ENCODE data around the gene CDH15. TPM values are rescaled to one million over a fixed set of nuclear protein-coding genes. Genes with fewer than 3 reads are reported as not detected.

CDH15 gene
- total and polyA plus RNA-seq, 2 experiments from 2014 or later, result 0.06 TPM; not detected in 1

DNA sequence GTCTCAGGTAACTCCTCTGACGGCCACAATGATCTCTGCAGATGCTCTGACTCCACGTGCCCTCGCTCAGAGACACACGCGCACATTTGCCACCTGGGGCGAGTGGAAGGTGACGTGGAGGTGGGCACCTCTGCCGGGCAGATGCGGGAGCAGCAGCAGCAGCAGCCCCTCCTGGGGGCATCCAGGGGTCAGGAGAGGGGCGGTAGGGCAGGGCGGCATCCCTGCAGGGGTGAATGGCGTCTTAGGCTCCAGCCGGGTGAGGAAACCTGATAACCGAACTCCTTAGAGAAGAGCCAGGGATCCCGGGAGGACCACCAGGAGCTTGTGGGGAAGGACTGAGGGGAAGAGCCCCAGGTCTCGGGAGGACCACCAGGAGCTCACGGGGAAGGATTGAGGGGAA, 34.6 kb upstream of the CDH15 start:
- H3K79me2 ChIP-seq (ENCODE audit: insufficient read depth), result no peaks in the 10 kb centered on the region
- no peaks in the 10 kb centered on the region for H3K4me1 ChIP-seq (ENCODE audit: insufficient read depth)
- 93 to 96% methylated on average over 13 to 17 of the region's 17 CpGs for WGBS, 2 experiments (ENCODE audit: low coverage in 1 of 2, low lambda C conversion rate in 2 of 2, missing lambda C conversion rate in 2 of 2)
- no peaks in the 10 kb centered on the region for H3K9me2 ChIP-seq (ENCODE audit: insufficient read depth)
- no peak overlapping the region for H3K4me3 ChIP-seq
- H3K4me2 ChIP-seq (ENCODE audit: unreplicated experiment), result no peak overlapping the region
- in situ Hi-C loops (cut with MboI), result no loop called here
- peaks cover 5% of the 10 kb centered on the region; the same call in 1 of the 2 replicates for H3K36me3 ChIP-seq (ENCODE audit: low read depth)
- no peaks in the 10 kb centered on the region for H3K27me3 ChIP-seq (replicated peaks; ENCODE audit: insufficient read depth)
- no peaks in the 10 kb centered on the region for H3F3A ChIP-seq (ENCODE audit: insufficient read depth)
- H2AFZ ChIP-seq, result no peak overlapping the region
- H4K20me1 ChIP-seq (ENCODE audit: insufficient read depth), result no peaks in the 10 kb centered on the region
- TF ChIP-seq EZH2phosphoT487 (IDR thresholded peaks at IDR 0.05; ENCODE audit: insufficient read depth, low read depth) (no peak), EZH2 (IDR thresholded peaks at IDR 0.05; ENCODE audit: insufficient read depth, poor library complexity, severe bottlenecking) (no peak)
- no peak for DNase-seq
- no peaks in the 10 kb centered on the region for H3K9me3 ChIP-seq (ENCODE audit: low read depth)
- no peak overlapping the region for H3K9ac ChIP-seq
- no peak overlapping the region for H3K27ac ChIP-seq

DNA sequence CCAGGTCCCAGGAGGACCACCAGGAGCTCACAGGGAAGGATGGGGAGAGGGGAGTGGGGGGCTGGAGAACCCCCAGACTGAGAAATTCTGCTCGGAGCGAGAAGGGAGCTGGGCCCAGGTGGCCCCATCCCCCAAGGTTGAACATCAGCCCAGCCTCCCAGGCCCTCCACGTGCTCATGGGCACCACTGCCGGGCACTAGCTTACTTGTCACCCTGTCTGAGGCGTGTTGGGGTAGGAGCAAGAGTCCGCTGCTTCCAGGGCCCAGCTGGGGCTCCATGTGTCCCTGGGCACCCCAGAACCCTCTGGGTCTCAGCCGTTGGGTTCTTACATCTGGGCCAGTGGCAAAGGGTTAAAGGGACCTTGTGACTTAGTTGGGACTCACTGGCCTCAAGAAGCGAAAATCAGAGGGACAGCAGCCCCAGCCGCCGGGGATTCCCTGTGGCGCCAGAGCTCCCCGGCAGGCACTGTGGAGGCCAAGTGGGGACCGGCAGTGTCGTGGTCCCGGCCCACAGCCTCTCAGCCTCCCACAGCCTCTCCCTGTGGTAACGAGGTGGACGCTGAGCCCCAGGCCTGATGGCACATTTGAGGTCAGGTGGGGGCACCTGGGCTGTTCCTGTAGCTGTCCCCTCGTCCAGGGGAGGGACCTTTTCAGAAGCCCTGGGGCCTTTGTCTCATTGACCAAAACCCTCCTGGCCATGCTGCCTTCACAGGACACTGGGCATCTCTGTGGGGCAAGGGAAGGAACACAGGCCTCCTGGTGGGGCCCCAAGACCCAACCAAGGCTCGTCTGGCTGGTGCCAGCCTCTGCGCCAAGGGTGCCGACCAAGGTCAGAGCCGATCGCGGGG, 33.7 kb upstream of the CDH15 start:
- no peak overlapping the region for H3K27ac ChIP-seq
- no peaks in the 10 kb centered on the region for H3K9me2 ChIP-seq (ENCODE audit: insufficient read depth)
- H3K4me3 ChIP-seq, result no peak overlapping the region
- no peaks in the 10 kb centered on the region for H3K27me3 ChIP-seq (replicated peaks; ENCODE audit: insufficient read depth)
- peaks cover 5% of the 10 kb centered on the region; the same call in 1 of the 2 replicates for H3K36me3 ChIP-seq (ENCODE audit: low read depth)
- no peaks in the 10 kb centered on the region for H3F3A ChIP-seq (ENCODE audit: insufficient read depth)
- H3K4me1 ChIP-seq (ENCODE audit: insufficient read depth), result no peaks in the 10 kb centered on the region
- TF ChIP-seq EZH2 (IDR thresholded peaks at IDR 0.05; ENCODE audit: insufficient read depth, poor library complexity, severe bottlenecking) (no peak), EZH2phosphoT487 (IDR thresholded peaks at IDR 0.05; ENCODE audit: insufficient read depth, low read depth) (no peak)
- H3K9ac ChIP-seq, result no peak overlapping the region
- no peaks in the 10 kb centered on the region for H4K20me1 ChIP-seq (ENCODE audit: insufficient read depth)
- in situ Hi-C loops (cut with MboI), result no loop called here
- H3K4me2 ChIP-seq (ENCODE audit: unreplicated experiment), result no peak overlapping the region
- H2AFZ ChIP-seq, result no peak overlapping the region
- DNase-seq, result no peak
- H3K79me2 ChIP-seq (ENCODE audit: insufficient read depth), result no peaks in the 10 kb centered on the region
- 91 to 98% methylated on average over 21 to 23 of the region's 24 CpGs for WGBS, 2 experiments (ENCODE audit: low coverage in 1 of 2, low lambda C conversion rate in 2 of 2, missing lambda C conversion rate in 2 of 2)
- H3K9me3 ChIP-seq (ENCODE audit: low read depth), result no peaks in the 10 kb centered on the region

DNA sequence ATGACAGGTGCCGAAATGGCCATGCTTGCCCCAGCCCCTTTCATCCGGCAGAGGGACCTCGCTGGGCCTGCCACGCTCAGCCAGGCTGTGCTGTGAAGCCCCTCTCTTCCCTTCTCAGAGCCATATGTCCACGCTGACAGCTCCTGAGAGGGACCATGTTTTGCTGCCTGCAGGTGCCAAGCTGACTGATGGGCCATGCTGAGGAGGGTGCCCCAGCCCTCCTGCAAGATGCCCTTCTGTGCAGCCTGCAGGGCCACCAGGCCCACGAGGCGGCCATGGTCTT, 33.1 kb upstream of the CDH15 start:
- no peaks in the 10 kb centered on the region for H3F3A ChIP-seq (ENCODE audit: insufficient read depth)
- H3K9ac ChIP-seq, result no peak overlapping the region
- H3K4me2 ChIP-seq (ENCODE audit: unreplicated experiment), result no peak overlapping the region
- no peak for TF ChIP-seq EZH2 (IDR thresholded peaks at IDR 0.05; ENCODE audit: insufficient read depth, poor library complexity, severe bottlenecking)
- TF ChIP-seq EZH2phosphoT487 (IDR thresholded peaks at IDR 0.05; ENCODE audit: insufficient read depth, low read depth), result no peak
- in situ Hi-C loops (cut with MboI), result no loop called here
- H3K9me2 ChIP-seq (ENCODE audit: insufficient read depth), result no peaks in the 10 kb centered on the region
- no peaks in the 10 kb centered on the region for H3K4me1 ChIP-seq (ENCODE audit: insufficient read depth)
- WGBS, 2 experiments (ENCODE audit: low coverage in 1 of 2, low lambda C conversion rate in 2 of 2, missing lambda C conversion rate in 2 of 2), result 96 to 99% methylated on average over 7 of the region's 7 CpGs
- peaks cover 4% of the 10 kb centered on the region; the same call in 1 of the 2 replicates for H3K36me3 ChIP-seq (ENCODE audit: low read depth)
- no peaks in the 10 kb centered on the region for H4K20me1 ChIP-seq (ENCODE audit: insufficient read depth)
- no peak overlapping the region for H3K27ac ChIP-seq
- H2AFZ ChIP-seq, result no peak overlapping the region
- no peaks in the 10 kb centered on the region for H3K79me2 ChIP-seq (ENCODE audit: insufficient read depth)
- H3K4me3 ChIP-seq, result no peak overlapping the region
- no peak for DNase-seq
- no peaks in the 10 kb centered on the region for H3K9me3 ChIP-seq (ENCODE audit: low read depth)
- H3K27me3 ChIP-seq (replicated peaks; ENCODE audit: insufficient read depth), result no peaks in the 10 kb centered on the region

DNA sequence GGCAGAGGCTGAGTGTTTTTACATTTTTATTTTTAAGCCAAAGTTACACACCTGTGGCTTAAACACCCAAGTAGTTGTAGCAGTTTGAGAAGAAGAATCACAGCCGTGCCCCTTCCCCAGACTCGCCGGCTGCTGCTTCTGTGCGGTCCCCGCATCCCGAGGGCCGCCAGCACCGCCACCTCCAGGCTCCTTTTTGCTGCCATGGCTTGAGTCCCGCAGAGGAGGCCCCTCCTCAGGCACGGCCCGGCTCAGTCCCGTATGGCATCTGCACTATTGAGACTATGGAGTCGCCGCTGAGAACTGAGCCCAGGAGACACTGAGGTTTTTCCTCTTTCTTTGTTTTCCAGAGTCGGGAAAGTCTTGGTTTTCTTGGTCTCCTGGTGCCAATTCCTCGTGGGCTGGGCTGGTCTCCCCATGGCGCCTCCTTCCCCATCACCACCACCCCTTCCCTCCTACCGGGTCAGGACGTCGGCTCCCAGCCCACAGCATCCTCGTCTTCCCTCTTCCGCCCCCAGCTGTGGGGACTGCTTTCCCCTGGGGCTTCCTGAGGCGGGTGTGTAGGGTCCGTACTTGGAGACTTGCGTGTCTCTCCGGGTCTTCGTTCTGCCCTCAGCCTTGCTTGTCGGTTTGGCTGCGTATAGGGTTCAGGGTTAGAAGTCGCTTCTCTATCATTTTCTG, 32.6 kb upstream of the CDH15 start:
- in situ Hi-C loops (cut with MboI), result no loop called here
- H3K27me3 ChIP-seq (replicated peaks; ENCODE audit: insufficient read depth), result no peaks in the 10 kb centered on the region
- WGBS, 2 experiments (ENCODE audit: low coverage in 1 of 2, low lambda C conversion rate in 2 of 2, missing lambda C conversion rate in 2 of 2), result 93 to 96% methylated on average over 30 of the region's 30 CpGs
- no peak for DNase-seq
- H3F3A ChIP-seq (ENCODE audit: insufficient read depth), result no peaks in the 10 kb centered on the region
- no peak overlapping the region for H3K4me3 ChIP-seq
- no peak overlapping the region for H3K4me2 ChIP-seq (ENCODE audit: unreplicated experiment)
- no peaks in the 10 kb centered on the region for H3K79me2 ChIP-seq (ENCODE audit: insufficient read depth)
- no peak overlapping the region for H3K27ac ChIP-seq
- no peaks in the 10 kb centered on the region for H3K4me1 ChIP-seq (ENCODE audit: insufficient read depth)
- H4K20me1 ChIP-seq (ENCODE audit: insufficient read depth), result no peaks in the 10 kb centered on the region
- no peaks in the 10 kb centered on the region for H3K36me3 ChIP-seq (ENCODE audit: low read depth)
- no peak overlapping the region for H2AFZ ChIP-seq
- no peaks in the 10 kb centered on the region for H3K9me3 ChIP-seq (ENCODE audit: low read depth)
- TF ChIP-seq EZH2 (IDR thresholded peaks at IDR 0.05; ENCODE audit: insufficient read depth, poor library complexity, severe bottlenecking), result no peak
- TF ChIP-seq EZH2phosphoT487 (IDR thresholded peaks at IDR 0.05; ENCODE audit: insufficient read depth, low read depth), result no peak
- no peaks in the 10 kb centered on the region for H3K9me2 ChIP-seq (ENCODE audit: insufficient read depth)
- H3K9ac ChIP-seq, result no peak overlapping the region
